ENCODE data around the gene RPS6KA6.
"Not testable (repeated sequence)": the region's sequence is repeated elsewhere in the genome, so short reads cannot be mapped to it uniquely, and the experiment has no call there.

The RPS6KA6 gene

DNA sequence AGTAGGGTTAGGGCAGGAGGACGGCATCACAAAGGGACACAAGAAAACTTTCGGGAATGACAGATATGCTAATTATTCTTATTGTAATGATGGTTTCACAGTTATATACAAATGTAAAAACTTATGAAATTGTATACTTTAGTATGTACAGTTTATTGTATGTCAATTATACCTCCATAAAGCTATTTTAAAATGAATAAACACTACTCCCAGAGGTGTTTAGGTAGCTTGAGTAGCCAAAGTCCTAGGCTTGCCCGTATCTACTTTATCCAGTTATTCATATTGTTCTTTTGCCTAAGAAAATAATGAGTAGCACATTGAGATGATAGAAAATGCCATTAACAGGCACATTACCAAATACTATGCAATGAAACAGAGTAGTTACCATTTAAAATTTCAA is 43.0 kb downstream of the RPS6KA6 start:
- TF ChIP-seq POLR2A (IDR thresholded peaks at IDR 0.05; ENCODE audit: low read length): no peak
- no peak for TF ChIP-seq GATA1 (IDR thresholded peaks at IDR 0.05; ENCODE audit: low read depth, low read length)
- no peak for DNase-seq

- TF ChIP-seq GATA1 (IDR thresholded peaks at IDR 0.05; ENCODE audit: low read depth, low read length) (no peak), POLR2A (IDR thresholded peaks at IDR 0.05; ENCODE audit: low read length) (no peak)
- no peak for DNase-seq
Observed at GRCh38 chrX:84144281-84144680, 43.7 kb downstream of the RPS6KA6 start.

DNA sequence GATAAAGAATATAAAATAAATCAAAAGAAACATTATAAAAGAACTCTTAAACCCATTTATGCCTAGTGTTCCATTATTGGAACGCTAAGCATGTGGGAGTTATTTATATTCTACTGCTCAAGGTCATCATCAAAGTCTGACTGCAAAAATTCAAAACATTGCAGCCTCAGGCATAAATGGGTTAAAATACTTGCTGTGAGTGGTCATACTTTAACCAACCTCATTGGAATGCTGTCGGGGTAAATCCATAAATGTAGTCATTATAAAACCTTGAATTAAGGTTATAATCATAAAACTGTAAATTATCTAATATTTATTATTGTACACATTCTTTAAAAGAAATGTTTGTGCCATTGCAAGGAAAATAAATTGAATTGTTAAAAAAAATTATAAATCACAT is 55.0 kb downstream of the RPS6KA6 start:
- TF ChIP-seq POLR2A (IDR thresholded peaks at IDR 0.05; ENCODE audit: low read length): no peak
- no peak for TF ChIP-seq GATA1 (IDR thresholded peaks at IDR 0.05; ENCODE audit: low read depth, low read length)
- no peak for DNase-seq

DNA sequence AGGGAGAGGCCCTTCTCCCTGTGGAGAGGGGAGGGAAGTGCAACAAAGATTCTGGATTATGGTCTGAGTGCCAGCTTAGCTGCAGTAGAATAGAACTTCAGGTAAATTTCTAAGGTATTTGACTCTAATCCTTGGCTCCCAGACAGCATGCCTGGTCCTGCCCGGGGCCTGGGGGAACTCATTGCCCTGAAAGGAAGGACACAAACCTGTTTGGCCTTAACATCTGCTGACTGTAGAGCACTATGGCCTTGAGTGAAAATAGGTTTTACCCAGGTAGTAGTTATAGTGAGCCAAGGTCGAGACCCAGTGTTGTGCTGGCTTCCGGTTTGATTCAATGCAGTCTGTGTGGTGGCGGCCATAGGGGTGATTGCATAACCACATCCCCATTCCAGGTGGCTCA is 64.4 kb downstream of the RPS6KA6 start:
- no peak for DNase-seq
- TF ChIP-seq GATA1 (IDR thresholded peaks at IDR 0.05; ENCODE audit: low read depth, low read length) (no peak), POLR2A (IDR thresholded peaks at IDR 0.05; ENCODE audit: low read length) (no peak)

DNA sequence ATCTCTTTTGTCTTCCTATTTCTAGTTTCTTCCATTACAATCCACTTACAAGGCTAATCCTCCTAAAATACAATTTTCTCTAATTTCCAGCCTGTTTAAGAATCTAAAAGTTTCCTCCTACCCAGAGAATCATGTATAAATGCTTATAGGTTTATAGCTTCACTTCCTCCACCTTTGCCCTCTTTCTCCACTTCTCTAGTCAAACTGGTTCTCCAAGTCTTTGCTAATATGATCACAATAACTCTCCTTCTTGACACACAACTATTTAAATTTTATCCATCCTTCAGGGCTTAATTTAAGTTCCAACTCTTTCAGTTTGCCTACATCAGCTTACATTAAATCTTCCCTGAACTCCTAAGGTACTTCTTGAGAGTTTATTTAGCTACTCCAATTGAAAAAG is 69.2 kb downstream of the RPS6KA6 start:
- DNase-seq: no peak
- TF ChIP-seq POLR2A (IDR thresholded peaks at IDR 0.05; ENCODE audit: low read length) (no peak), GATA1 (IDR thresholded peaks at IDR 0.05; ENCODE audit: low read depth, low read length) (no peak)

- DNase-seq: no peak
- TF ChIP-seq POLR2A (IDR thresholded peaks at IDR 0.05; ENCODE audit: low read length) (no peak), GATA1 (IDR thresholded peaks at IDR 0.05; ENCODE audit: low read depth, low read length) (no peak)
Observed at GRCh38 chrX:84118315-84118714, 69.7 kb downstream of the RPS6KA6 start.

DNA sequence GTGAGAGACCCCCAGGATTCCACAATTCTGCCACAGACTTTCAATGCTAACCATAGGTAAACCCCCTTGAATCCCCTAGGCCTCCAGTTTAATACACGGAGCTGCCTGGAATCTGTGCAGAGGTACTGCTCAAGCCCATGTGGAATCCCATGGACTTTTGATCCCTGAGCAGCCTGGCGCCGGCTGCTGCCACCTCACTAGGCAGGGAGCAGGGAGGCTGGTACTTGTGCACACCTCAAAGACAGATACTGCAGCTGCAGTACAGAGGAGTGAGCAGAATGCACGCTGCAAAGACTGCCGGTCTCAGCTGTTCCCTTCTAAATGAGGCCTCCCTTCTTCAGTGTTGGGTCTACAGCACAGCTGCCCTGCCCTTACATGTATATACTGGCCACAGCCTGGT is 79.4 kb downstream of the RPS6KA6 start:
- no peak for DNase-seq
- TF ChIP-seq GATA1 (IDR thresholded peaks at IDR 0.05; ENCODE audit: low read depth, low read length): no peak
- TF ChIP-seq POLR2A (IDR thresholded peaks at IDR 0.05; ENCODE audit: low read length): no peak

DNA sequence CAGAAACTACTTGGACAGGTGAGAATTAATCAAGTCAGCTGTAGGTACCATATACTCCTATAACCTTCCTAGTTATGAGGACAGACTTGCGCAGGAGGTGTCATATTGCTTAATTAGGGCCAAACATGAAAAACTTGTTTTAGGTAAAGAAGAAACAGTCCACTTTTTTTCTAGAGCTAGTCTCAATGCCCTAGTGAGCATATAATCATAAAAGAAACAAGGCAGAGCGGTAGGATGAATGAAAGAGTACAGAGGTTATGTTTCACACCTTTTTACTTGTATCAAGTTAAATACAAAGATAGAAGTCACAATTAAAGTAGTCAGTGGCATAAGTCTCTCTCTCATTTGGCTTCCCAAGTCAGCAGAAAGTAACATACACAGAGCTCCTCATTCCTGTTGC is 88.9 kb downstream of the RPS6KA6 start:
- TF ChIP-seq POLR2A (IDR thresholded peaks at IDR 0.05; ENCODE audit: low read length): no peak
- TF ChIP-seq GATA1 (IDR thresholded peaks at IDR 0.05; ENCODE audit: low read depth, low read length): no peak
- DNase-seq: no peak

- DNase-seq: not testable (repeated sequence)
Observed at GRCh38 chrX:84079479-84080197, 108.4 kb downstream of the RPS6KA6 start.

DNA sequence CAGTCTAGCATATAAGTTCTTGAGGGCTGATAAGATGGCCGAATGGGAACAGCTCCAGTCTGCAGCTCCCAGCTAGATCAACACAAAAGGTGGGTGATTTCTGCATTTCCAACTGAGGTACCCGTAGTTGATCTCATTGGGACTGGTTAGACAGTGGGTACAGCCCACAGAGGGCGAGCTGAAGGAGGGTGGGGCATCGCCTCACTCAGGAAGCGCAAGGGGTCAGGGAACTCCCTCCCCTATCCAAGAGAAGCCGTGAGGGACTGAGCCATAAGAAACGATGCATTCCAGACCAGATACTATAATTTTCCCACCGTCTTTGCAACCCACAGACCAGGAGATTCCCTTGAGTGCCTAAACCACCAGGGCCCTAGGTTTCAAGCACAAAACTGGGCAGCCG is 109.0 kb downstream of the RPS6KA6 start:
- TF ChIP-seq POLR2A (IDR thresholded peaks at IDR 0.05; ENCODE audit: low read length) (no peak), GATA1 (IDR thresholded peaks at IDR 0.05; ENCODE audit: low read depth, low read length) (no peak)
- DNase-seq: no peak

- DNase-seq: no peak
- no peak for TF ChIP-seq POLR2A (IDR thresholded peaks at IDR 0.05; ENCODE audit: low read length)
- TF ChIP-seq GATA1 (IDR thresholded peaks at IDR 0.05; ENCODE audit: low read depth, low read length): no peak
Observed at GRCh38 chrX:84064814-84065213, 123.2 kb downstream of the RPS6KA6 start.

GRCh38 chrX:84064164-84064563 is 123.8 kb downstream of the RPS6KA6 start:
- DNase-seq: no peak
- TF ChIP-seq POLR2A (IDR thresholded peaks at IDR 0.05; ENCODE audit: low read length): no peak
- TF ChIP-seq GATA1 (IDR thresholded peaks at IDR 0.05; ENCODE audit: low read depth, low read length): no peak

GRCh38 chrX:84047339-84047738 is 140.7 kb downstream of the RPS6KA6 start:
- no peak for DNase-seq

GRCh38 chrX:84046403-84046984 is 141.5 kb downstream of the RPS6KA6 start:
- peak; percentile 7 to 31 for DNase-seq
- TF ChIP-seq GATA1 (IDR thresholded peaks at IDR 0.05; ENCODE audit: low read depth, low read length) (no peak), POLR2A (IDR thresholded peaks at IDR 0.05; ENCODE audit: low read length) (no peak)

More at GRCh38 chrX:84047339-84047738, 140.7 kb downstream of the RPS6KA6 start:
- TF ChIP-seq POLR2A (IDR thresholded peaks at IDR 0.05; ENCODE audit: low read length) (no peak), GATA1 (IDR thresholded peaks at IDR 0.05; ENCODE audit: low read depth, low read length) (no peak)

DNA sequence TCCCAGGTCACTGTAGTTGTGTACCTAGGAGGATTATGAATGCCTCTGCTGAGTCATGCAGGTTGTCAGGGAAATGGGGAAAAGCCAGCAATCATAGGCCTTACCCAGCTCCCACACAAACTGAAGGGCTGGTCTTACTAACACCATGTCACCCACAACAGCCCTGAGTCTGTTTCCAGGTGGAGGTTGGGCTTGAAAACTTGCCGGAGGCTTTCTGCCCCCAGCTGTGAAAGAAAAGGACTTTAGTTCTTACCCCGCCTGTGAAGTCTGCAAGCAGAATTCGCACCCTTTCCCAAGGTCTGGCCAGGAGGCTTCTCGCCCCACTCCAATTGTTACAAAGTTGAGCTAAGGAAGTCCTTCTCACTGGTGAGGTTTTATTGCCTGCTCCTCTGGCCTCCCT is 143.9 kb downstream of the RPS6KA6 start:
- TF ChIP-seq POLR2A (IDR thresholded peaks at IDR 0.05; ENCODE audit: low read length) (no peak), GATA1 (IDR thresholded peaks at IDR 0.05; ENCODE audit: low read depth, low read length) (no peak)
- DNase-seq: no peak
